Type B pancreatic cell (in vitro differentiated cells): Measurements from ENCODE around the gene INCA1. TPM values are rescaled to one million over a fixed set of nuclear protein-coding genes. Genes with fewer than 3 reads are reported as not detected.

Experiments used
- DNase-seq: peaks from one replicate; pipeline ENCODE4 v3.0.0; 2021; ENCODE audit warnings: mixed read lengths; ENCODE audit not compliant: unreplicated experiment; ENCODE audit errors: extremely low spot score
- H3K27ac Mint-ChIP-seq: 2 replicates; pipeline ENCODE4 v1.8.0; 2021; ENCODE audit warnings: mild to moderate bottlenecking, mixed read lengths
- H3K27me3 Mint-ChIP-seq: 2 replicates; pipeline ENCODE4 v1.8.0; 2021; ENCODE audit warnings: mixed read lengths
- H3K36me3 Mint-ChIP-seq: 2 replicates; pipeline ENCODE4 v1.8.0; 2021; ENCODE audit warnings: mixed read lengths
- H3K4me1 Mint-ChIP-seq: one replicate; pipeline ENCODE4 v1.8.0; 2021; ENCODE audit warnings: mixed read lengths; ENCODE audit not compliant: unreplicated experiment
- H3K4me3 Mint-ChIP-seq: 2 replicates; pipeline ENCODE4 v1.8.0; 2021; ENCODE audit warnings: mild to moderate bottlenecking, mixed read lengths
- H3K9me3 Mint-ChIP-seq: 2 replicates; pipeline ENCODE4 v1.8.0; 2021; ENCODE audit warnings: mixed read lengths
- CTCF ChIP-seq: fragments of 200-600 bp; sonication (generic); conservative IDR thresholded peaks from 2 replicates; pipeline ENCODE4 v1.5.0; 2021; ENCODE audit warnings: antibody characterized with exemption, mild to moderate bottlenecking
- total RNA-seq: library from RNA; stranded (reverse); gene quantifications from 2 replicates; pipeline ENCODE4 v1.2.1, GENCODE V29; 2021; ENCODE audit warnings: low replicate concordance

INCA1 gene
- total RNA-seq, 1 donor from 2014 or later: 0.72 TPM

- no peak for TF ChIP-seq CTCF
- peaks cover 25% of the 10 kb centered on the region for H3K36me3 Mint-ChIP-seq
- no peak overlapping the region for H3K27ac Mint-ChIP-seq
- no peak for DNase-seq
- no peaks in the 10 kb centered on the region for H3K27me3 Mint-ChIP-seq
- H3K4me3 Mint-ChIP-seq: no peak overlapping the region
- no peaks in the 10 kb centered on the region for H3K9me3 Mint-ChIP-seq
- peaks cover 41% of the 10 kb centered on the region for H3K4me1 Mint-ChIP-seq
Observed at GRCh38 chr17:4969047-4969550, 28.2 kb downstream of the INCA1 start.

- no peak for DNase-seq
- H3K4me3 Mint-ChIP-seq: no peak overlapping the region
- no peaks in the 10 kb centered on the region for H3K27me3 Mint-ChIP-seq
- peaks cover 41% of the 10 kb centered on the region for H3K4me1 Mint-ChIP-seq
- TF ChIP-seq CTCF: no peak
- H3K9me3 Mint-ChIP-seq: no peaks in the 10 kb centered on the region
- H3K36me3 Mint-ChIP-seq: peaks cover 21% of the 10 kb centered on the region
- no peak overlapping the region for H3K27ac Mint-ChIP-seq
Observed at GRCh38 chr17:4968486-4969046, 28.8 kb downstream of the INCA1 start.

GRCh38 chr17:4967539-4968485 is 29.5 kb downstream of the INCA1 start, which contains the start of gene SPAG7:
Gene SPAG7 (minus strand): TSS chr17:4967817. CDS start chr17:4967804, 13 bp downstream.
- peaks cover 20% of the 10 kb centered on the region for H3K36me3 Mint-ChIP-seq
- peaks cover 37% of the 10 kb centered on the region for H3K4me1 Mint-ChIP-seq
- no peak within 1 kb of the TSS for H3K4me3 Mint-ChIP-seq
- peak; percentile 97 for DNase-seq
- H3K9me3 Mint-ChIP-seq: no peaks in the 10 kb centered on the region
- H3K27ac Mint-ChIP-seq: no peak within 1 kb of the TSS
- TF ChIP-seq CTCF: no peak
- no peaks in the 10 kb centered on the region for H3K27me3 Mint-ChIP-seq

- DNase-seq: peak; percentile 96
- TF ChIP-seq CTCF: no peak
- Mint-ChIP-seq H3K4me3 (no peak overlapping the region), H3K27ac (no peak overlapping the region), H3K9me3 (no peaks in the 10 kb centered on the region), H3K36me3 (peaks cover 20% of the 10 kb centered on the region), H3K4me1 (peaks cover 37% of the 10 kb centered on the region), H3K27me3 (no peaks in the 10 kb centered on the region)
Observed at GRCh38 chr17:4966844-4967538, 30.3 kb downstream of the INCA1 start.

GRCh38 chr17:4965311-4965986 is 31.9 kb downstream of the INCA1 start:
- Mint-ChIP-seq H3K27ac (no peak overlapping the region), H3K36me3 (peaks cover 22% of the 10 kb centered on the region)

More at GRCh38 chr17:4965311-4965986, 31.9 kb downstream of the INCA1 start:
- Mint-ChIP-seq H3K27me3 (no peaks in the 10 kb centered on the region), H3K9me3 (no peaks in the 10 kb centered on the region), H3K4me1 (peaks cover 33% of the 10 kb centered on the region), H3K4me3 (peak overlapping the region; percentile 56)
- no peak for TF ChIP-seq CTCF
- no peak for DNase-seq
